HepG2 (cell line): ENCODE results near the gene HLA-DMB. TPM values are rescaled to one million over a fixed set of nuclear protein-coding genes. Genes with fewer than 3 reads are reported as not detected.
A peak's percentile ranks its signal among the peaks of the same experiment; 100 is the strongest.

Source experiments
- AHR ChIP-seq: IDR thresholded peaks from 2 replicates; pipeline ENCODE4 v1.6.1; 2018; ENCODE audit warnings: missing genetic modification reagents, missing compliant biosample characterization
- ATF2 ChIP-seq: sonication (generic); formaldehyde crosslinking; IDR thresholded peaks from 2 replicates; pipeline ENCODE4 v1.4.0; 2020; ENCODE audit warnings: missing genetic modification reagents
- BATF2 ChIP-seq: sonication (generic); formaldehyde crosslinking; IDR thresholded peaks from 2 replicates; pipeline ENCODE4 v1.8.0; 2022; ENCODE audit warnings: mild to moderate bottlenecking, missing genetic modification reagents, moderate library complexity
- EED ChIP-seq: sonication (generic); formaldehyde crosslinking; IDR thresholded peaks from 2 replicates; pipeline ENCODE4 v1.5.0; 2020; ENCODE audit warnings: mild to moderate bottlenecking, missing genetic modification reagents
- KAT7 ChIP-seq: IDR thresholded peaks from 2 replicates; pipeline ENCODE4 v1.6.1; 2018; ENCODE audit warnings: borderline replicate concordance, missing compliant biosample characterization
- KDM6A ChIP-seq: IDR thresholded peaks from 2 replicates; pipeline ENCODE4 v1.6.1; 2016; ENCODE audit warnings: low read depth
- MXD1 ChIP-seq: sonication (generic); formaldehyde crosslinking; IDR thresholded peaks from 2 replicates; pipeline ENCODE4 v1.4.0; 2020; ENCODE audit warnings: mild to moderate bottlenecking, missing genetic modification reagents
- MYC ChIP-seq: sonication (generic); formaldehyde crosslinking; IDR thresholded peaks from 2 replicates; pipeline ENCODE4 v1.9.0; 2021; ENCODE audit warnings: missing genetic modification reagents, borderline replicate concordance
- MZF1 ChIP-seq: sonication (generic); formaldehyde crosslinking; IDR thresholded peaks from 2 replicates; pipeline ENCODE4 v1.8.1; 2023; ENCODE audit warnings: mild to moderate bottlenecking, missing genetic modification reagents, borderline replicate concordance
- NR2F6 ChIP-seq, 2 experiments: IDR thresholded peaks; 2 replicates each; pipeline ENCODE4 v1.6.1; 2016; ENCODE audit warnings: antibody characterized with exemption in 1 of 2, mild to moderate bottlenecking in 1 of 2
- PCBP1 ChIP-seq: fragments of 200-400 bp; formaldehyde crosslinking; IDR thresholded peaks from 2 replicates; pipeline ENCODE4 v1.6.1; 2017; ENCODE audit warnings: mild to moderate bottlenecking, low read depth, low read length, borderline replicate concordance
- POGK ChIP-seq: sonication (generic); formaldehyde crosslinking; conservative IDR thresholded peaks from 2 replicates; pipeline ENCODE4 v1.8.0; 2022; ENCODE audit warnings: mild to moderate bottlenecking, moderate library complexity, missing genetic modification reagents
- POLR2G ChIP-seq: fragments of 200-400 bp; formaldehyde crosslinking; IDR thresholded peaks from 2 replicates; pipeline ENCODE4 v1.6.1; 2018; ENCODE audit warnings: mild to moderate bottlenecking, low read depth, low read length, moderate library complexity
- RFXANK ChIP-seq: IDR thresholded peaks from 2 replicates; pipeline ENCODE4 v1.6.1; 2016
- RXRA ChIP-seq: sonication (generic); formaldehyde crosslinking; IDR thresholded peaks from 2 replicates; pipeline ENCODE4 v1.5.1; 2020; ENCODE audit warnings: missing genetic modification reagents
- SCMH1 ChIP-seq: sonication (generic); formaldehyde crosslinking; IDR thresholded peaks from 2 replicates; pipeline ENCODE4 v1.9.0; 2021; ENCODE audit warnings: missing genetic modification reagents, mild to moderate bottlenecking, borderline replicate concordance
- SMARCC2 ChIP-seq: fragments of 450-650 bp; IDR thresholded peaks from 2 replicates; pipeline ENCODE4 v1.6.1; 2017; ENCODE audit warnings: antibody characterized with exemption, mild to moderate bottlenecking
- SMC3 ChIP-seq: IDR thresholded peaks from 2 replicates; pipeline ENCODE4 v1.6.1; 2011; ENCODE audit warnings: low read length, improper control_type of control experiment
- SP5 ChIP-seq: IDR thresholded peaks from 2 replicates; pipeline ENCODE4 v1.6.1; 2016; ENCODE audit warnings: low read depth, borderline replicate concordance
- STAG1 ChIP-seq: sonication (generic); formaldehyde crosslinking; IDR thresholded peaks from 2 replicates; pipeline ENCODE4 v1.4.0; 2020; ENCODE audit warnings: missing genetic modification reagents
- TBL1XR1 ChIP-seq: fragments of 150-350 bp; IDR thresholded peaks from 2 replicates; pipeline ENCODE4 v1.6.1; 2014; ENCODE audit warnings: borderline replicate concordance, low read length; ENCODE audit not compliant: partially characterized antibody
- TCF7L2 ChIP-seq: IDR thresholded peaks from 2 replicates; pipeline ENCODE4 v1.6.1; 2011; ENCODE audit warnings: mild to moderate bottlenecking, low read depth, low read length, moderate library complexity
- ZBTB1 ChIP-seq: sonication (generic); formaldehyde crosslinking; IDR thresholded peaks from 2 replicates; pipeline ENCODE4 v1.4.0; 2020; ENCODE audit warnings: missing genetic modification reagents, borderline replicate concordance
- ZC3H13 ChIP-seq: sonication (generic); formaldehyde crosslinking; IDR thresholded peaks from 2 replicates; pipeline ENCODE4 v1.8.1; 2023; ENCODE audit warnings: mild to moderate bottlenecking, missing genetic modification reagents, moderate library complexity
- ZNF605 ChIP-seq: sonication (generic); formaldehyde crosslinking; IDR thresholded peaks from 2 replicates; pipeline ENCODE4 v1.8.0; 2022; ENCODE audit warnings: mild to moderate bottlenecking, missing genetic modification reagents
- polyA plus RNA-seq, 8 experiments: library from polyadenylated mRNA; depleted of rRNA in 3 of 8; stranded (reverse) in 7 of 8; unstranded in 1 of 8; fragments of >200 nt; fragmentation: Illumina TruSeq in 4 of 8; extraction: Trizol in 4 of 8; gene quantifications; 2 replicates each; pipeline versions ENCODE4 v1.2.1 to v1.2.3, GENCODE V29; 2011 to 2016; ENCODE audit warnings: low read depth in 4 of 8, missing spikeins in 1 of 8, mixed read lengths in 1 of 8; ENCODE audit not compliant: insufficient read depth in 1 of 8
- total RNA-seq, 5 experiments: library from RNA; depleted of rRNA; stranded (reverse); fragments of >200 nt; fragmentation: Illumina TruSeq; extraction: Trizol; gene quantifications; 2 replicates each; pipeline ENCODE4 v1.2.3, GENCODE V29; 2016; ENCODE audit warnings: low read depth in 1 of 5
- TF ChIP-seq, protein P1 (sequence below): sonication (generic); formaldehyde crosslinking; IDR thresholded peaks from 2 replicates; pipeline ENCODE4 v1.5.0; 2020; ENCODE audit warnings: missing genetic modification reagents, mild to moderate bottlenecking, borderline replicate concordance

HLA-DMB gene
- total and polyA plus RNA-seq, 2 of the 13 experiments (the other 11 are each of a cell fraction or from before 2014, with no cell fraction given), result not detected

GRCh38 chr6:32968093-32968866 is 27.5 kb upstream of the HLA-DMB start, which contains the start of gene BRD2 (continued):
- TF ChIP-seq SMARCC2 (no peak), MZF1 (CRISPR knock-in tag) (0 out of 2 replicates have a peak, but pooled peaks have one; percentile 16), KAT7 (CRISPR knock-in tag) (0 out of 2 replicates have a peak, but pooled peaks have one; percentile 28), PCBP1 (no peak; the same call in 1 of the 2 replicates), AHR (peak; percentile 75; the same call in 1 of the 2 replicates), ATF2 (CRISPR knock-in tag) (peak; percentile 71), SP5 (CRISPR knock-in tag) (peak; percentile 55), POGK (CRISPR knock-in tag) (peak; percentile 98), TCF7L2 (no peak), BATF2 (CRISPR knock-in tag) (peak; percentile 92; the same call in 1 of the 2 replicates), SCMH1 (CRISPR knock-in tag) (no peak), ZNF605 (CRISPR knock-in tag) (peak; percentile 96), NR2F6 (IDR thresholded peaks at IDR 0.05) (peak; percentile 41), NR2F6 (CRISPR knock-in tag; IDR thresholded peaks at IDR 0.05) (peak; percentile 90), KDM6A (CRISPR knock-in tag) (0 out of 2 replicates have a peak, but pooled peaks have one; percentile 12), MXD1 (peak; percentile 89), TBL1XR1 (no peak), SMC3 (no peak; the same call in 1 of the 2 replicates), POLR2G (peak; percentile 87), RXRA (peak; percentile 96), RFXANK (CRISPR knock-in tag) (no peak), ZC3H13 (CRISPR knock-in tag) (peak; percentile 91), EED (CRISPR knock-in tag) (peak; percentile 90), MYC (CRISPR knock-in tag) (peak; percentile 97), STAG1 (no peak), ZBTB1 (CRISPR knock-in tag) (peak; percentile 91; the same call in 1 of the 2 replicates)
- TF ChIP-seq, protein P1, sequence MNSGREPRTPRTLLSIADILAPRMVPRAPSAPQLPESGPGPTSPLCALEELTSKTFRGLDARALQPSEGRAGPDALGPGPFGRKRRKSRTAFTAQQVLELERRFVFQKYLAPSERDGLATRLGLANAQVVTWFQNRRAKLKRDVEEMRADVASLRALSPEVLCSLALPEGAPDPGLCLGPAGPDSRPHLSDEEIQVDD (CRISPR knock-in tag), result no peak; the same call in 1 of the 2 replicates
